Measurements from ENCODE around the gene IGSF21.

The IGSF21 gene

DNA sequence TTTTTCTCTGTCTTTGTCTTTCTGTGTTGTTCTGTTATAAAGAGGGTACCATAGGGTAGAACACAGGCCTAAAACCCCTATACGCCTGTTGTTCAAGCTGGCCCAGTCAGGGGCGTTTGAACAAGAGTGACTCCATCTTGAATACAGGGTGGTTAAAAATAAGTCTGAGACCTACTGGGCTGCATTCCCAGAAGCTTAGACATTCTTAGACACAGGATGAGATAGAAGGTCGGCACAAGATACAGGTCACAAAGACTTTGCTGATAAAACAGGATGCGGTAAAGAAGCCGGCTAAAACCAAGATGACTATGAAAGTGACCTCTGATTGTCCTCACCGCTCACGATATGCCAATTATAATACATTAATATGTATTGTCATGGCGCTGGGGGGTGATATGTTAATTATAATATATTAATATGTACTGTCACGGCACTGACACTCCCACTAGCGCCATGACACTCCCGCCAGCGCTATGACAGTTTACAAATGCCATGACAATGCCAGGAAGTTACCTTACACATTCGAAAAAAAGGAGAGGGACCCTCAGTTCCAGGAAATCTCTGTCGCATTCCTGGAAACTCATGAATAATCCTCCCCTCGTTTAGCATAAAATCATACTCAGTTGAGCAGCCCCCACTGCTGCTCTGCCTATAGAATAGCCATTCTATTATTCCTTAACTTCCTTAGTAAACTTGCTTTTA lies 314.6 kb downstream of the IGSF21 start:
- TF ChIP-seq, protein P1, sequence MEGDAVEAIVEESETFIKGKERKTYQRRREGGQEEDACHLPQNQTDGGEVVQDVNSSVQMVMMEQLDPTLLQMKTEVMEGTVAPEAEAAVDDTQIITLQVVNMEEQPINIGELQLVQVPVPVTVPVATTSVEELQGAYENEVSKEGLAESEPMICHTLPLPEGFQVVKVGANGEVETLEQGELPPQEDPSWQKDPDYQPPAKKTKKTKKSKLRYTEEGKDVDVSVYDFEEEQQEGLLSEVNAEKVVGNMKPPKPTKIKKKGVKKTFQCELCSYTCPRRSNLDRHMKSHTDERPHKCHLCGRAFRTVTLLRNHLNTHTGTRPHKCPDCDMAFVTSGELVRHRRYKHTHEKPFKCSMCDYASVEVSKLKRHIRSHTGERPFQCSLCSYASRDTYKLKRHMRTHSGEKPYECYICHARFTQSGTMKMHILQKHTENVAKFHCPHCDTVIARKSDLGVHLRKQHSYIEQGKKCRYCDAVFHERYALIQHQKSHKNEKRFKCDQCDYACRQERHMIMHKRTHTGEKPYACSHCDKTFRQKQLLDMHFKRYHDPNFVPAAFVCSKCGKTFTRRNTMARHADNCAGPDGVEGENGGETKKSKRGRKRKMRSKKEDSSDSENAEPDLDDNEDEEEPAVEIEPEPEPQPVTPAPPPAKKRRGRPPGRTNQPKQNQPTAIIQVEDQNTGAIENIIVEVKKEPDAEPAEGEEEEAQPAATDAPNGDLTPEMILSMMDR (IDR thresholded peaks at IDR 0.05; ENCODE audit: insufficient read depth, low read depth, low read length, missing control alignments) = no peak
- no peak for DNase-seq (ENCODE audit: low read depth)
- no peak overlapping the region for H3K4me3 ChIP-seq (ENCODE audit: low read length)

DNA sequence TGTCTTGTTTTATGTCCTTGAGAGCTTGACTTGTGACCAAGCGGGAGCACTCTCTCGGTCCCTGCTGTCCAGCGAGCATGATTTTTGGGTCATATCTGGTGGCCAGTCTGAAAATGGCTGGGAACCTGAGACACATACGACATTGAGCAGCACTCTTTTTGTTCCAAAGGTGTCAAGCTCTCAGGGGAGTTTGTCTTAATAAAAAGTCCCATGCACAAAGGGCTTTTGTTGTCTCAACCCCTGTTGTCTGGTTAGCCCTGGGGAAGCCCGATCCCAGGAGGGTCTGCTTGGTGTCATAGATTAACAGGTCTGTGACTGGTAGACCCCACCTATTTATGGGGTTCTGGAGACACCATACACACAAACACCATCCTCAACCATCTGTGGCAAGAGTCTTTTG lies 315.4 kb downstream of the IGSF21 start:
- TF ChIP-seq, protein P1 (IDR thresholded peaks at IDR 0.05; ENCODE audit: insufficient read depth, low read depth, low read length, missing control alignments) = no peak

DNA sequence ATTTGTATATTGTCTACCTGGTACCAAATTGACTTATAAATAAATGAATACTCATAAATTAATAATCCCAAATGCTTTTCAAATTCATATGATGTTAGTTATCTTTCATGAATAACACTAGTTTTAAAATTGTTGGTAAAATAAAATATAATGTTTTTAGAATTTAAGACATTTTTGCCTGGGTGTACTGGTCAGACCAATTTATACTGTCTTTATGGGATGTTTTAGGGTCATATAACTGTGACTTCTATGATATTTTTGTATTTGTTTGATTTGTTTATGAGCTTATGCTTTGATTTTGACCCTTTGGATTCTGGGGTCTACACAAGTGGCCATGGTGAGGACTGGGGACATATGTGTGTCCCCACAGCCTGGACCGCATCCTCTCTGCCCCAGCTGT lies 319.0 kb downstream of the IGSF21 start:
- no peak overlapping the region for H3K4me3 ChIP-seq (ENCODE audit: low read length)
- TF ChIP-seq, protein P1 (IDR thresholded peaks at IDR 0.05; ENCODE audit: insufficient read depth, low read depth, low read length, missing control alignments) = no peak
- no peak for DNase-seq (ENCODE audit: low read depth)

More for the DNA sequence above, 315.4 kb downstream of the IGSF21 start:
- no peak for DNase-seq (ENCODE audit: low read depth)
- H3K4me3 ChIP-seq (ENCODE audit: low read length) = no peak overlapping the region

Measured in epithelial cell of esophagus (primary cell).